Kidney glomerular epithelial cell (primary cell): ENCODE data around the gene NOL8.

Source experiments
- DNase-seq: peaks from one replicate; lab custom pipeline; 2025; lab: John Stamatoyannopoulos, UW

Gene NOL8

DNA sequence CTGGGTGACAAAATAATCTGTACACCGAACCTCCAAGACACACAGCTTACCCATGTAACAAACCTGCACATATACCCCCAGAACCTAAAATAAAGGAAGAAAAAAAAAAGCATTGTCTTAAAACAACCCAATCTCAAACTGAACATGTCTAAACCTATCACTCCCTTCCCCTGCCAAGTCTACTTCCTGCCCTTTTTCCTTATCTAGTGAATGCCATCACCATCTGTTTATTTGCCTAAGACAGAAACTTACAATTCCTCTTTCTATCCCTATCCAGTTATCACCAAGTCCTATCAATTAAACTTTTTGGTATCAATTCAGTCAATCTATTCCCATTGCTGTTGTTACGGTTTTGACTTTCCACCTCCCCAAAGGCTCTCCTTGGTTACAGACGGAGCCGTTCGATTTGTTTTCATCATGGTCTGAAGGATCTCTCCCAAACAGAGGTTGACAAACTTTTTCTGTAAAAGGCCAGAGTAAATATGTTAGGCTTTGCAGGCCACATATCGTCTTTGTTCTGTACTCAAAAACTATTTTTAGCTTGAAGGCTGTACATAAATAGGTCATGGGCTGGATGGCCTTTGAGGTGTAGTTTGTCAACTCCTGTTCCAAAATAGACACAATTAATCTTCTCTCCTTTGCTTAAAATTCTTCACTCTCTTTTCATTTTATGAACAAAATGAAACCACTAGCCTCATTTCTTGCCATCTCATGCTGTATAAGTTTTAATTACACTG, 12.1 kb downstream of the NOL8 start:
- DNase-seq, result no peak

DNA sequence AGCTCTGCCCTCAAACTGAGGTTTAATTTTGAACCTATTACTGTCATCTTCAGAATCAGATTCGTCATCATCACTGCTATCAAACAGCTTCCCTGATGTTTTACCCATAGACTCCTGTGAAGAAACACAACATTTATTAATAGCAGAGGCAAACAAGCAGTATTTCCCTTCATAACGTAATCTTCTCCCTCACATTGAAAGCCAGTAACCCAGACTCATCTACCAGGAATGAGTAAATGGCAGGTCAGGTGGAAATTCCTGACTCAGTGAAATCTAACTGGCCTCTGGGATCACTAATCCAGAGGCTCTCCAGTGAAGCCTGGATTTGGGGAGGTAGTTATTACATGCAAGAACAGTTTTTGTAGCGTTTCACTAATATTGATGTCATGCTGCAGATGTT, 14.6 kb downstream of the NOL8 start:
- DNase-seq, result no peak

DNA sequence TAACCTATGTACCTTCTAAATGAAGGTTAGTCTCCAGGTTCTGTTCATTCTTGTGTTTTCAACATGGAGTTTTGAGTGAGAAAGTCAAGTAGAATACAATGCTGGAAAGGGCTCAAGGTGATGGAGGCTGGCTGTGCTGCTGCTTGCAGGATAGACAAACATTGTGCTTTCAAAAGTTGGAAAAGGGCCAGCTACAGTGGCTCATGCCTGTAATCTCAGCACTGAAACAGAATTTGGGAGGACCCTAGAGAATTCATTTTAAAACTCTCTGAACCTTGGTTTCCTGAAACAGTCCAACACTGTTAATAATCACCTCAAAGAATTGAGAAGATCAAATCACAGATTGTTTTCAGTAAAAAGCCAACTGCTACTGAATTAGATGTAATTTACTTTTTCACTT, 16.3 kb downstream of the NOL8 start:
- DNase-seq, result no peak

DNA sequence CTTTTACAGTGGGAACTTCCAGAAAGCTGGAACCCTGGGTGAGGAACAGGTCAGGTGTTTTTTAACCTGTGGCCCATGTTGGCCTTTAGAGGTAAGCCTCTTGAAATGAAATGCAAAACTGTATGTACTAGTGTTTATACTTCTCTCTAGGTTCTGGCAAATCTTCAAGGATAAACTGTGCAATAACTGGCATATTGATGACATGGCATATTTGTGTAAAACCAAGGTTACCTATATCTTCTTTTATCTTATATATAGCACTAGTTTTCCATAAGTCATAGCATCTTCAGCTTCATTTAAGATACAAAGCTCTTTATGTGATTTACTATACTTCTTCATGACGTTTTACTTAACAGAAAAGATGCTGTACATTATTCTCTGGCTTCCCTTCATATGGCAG, 24.2 kb downstream of the NOL8 start:
- DNase-seq, result no peak

DNA sequence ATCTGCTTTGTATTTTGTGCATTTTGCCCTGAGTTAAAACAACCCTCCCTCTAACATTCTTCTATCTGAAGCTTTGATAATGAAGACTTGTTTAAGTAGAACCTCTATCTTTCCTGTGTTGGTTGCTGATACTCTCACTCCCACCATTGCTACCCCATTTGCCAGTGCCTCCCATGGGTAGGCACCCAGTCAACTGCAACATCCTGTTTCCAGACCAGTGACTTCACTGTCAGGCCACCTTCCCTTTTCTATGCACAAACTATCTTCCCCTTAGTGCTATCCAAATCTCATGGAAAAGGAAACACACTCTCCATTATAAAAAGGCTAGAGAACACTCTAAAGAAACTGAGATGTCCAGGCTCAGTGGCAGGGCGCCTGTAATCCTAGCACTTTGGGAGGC, 26.0 kb downstream of the NOL8 start:
- no peak for DNase-seq

DNA sequence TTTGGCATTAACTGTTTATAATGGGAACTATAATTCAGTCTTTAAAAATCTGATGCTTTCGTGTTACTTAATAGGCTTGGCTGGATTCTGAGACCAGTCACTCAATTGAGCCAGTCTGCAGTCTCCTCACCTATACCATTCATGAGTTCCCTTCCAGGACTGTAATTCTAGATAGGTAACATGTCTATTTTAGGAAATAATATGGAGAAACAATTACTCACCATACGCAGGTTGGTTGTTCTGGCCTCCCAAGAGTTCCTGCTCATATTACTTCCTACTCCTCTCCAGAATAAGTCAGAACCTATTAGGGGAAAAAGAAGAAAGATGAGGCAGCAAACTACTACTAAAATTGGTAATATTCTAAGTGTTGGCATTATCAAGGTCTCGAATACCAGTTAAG, 27.1 kb downstream of the NOL8 start:
- DNase-seq, result no peak

DNA sequence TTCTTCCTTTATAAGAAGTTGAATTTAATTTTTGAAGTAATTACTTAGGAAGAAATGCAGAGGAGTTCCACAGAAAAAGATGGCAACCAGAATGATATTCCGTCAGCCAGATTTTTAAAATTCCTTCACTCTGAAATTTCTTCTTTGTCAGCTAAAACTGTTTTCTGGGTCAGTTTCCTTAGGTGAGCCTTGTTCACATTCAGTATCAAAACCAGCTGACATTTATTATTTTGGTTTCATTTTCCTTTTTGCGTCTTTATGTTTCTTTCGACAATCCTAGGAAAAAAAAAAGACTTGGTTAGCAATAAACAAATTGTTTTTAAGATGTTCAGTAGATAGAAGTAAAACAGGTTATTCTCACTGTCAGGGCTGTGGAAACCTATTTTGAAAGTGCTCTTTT, 27.5 kb downstream of the NOL8 start:
- no peak for DNase-seq

DNA sequence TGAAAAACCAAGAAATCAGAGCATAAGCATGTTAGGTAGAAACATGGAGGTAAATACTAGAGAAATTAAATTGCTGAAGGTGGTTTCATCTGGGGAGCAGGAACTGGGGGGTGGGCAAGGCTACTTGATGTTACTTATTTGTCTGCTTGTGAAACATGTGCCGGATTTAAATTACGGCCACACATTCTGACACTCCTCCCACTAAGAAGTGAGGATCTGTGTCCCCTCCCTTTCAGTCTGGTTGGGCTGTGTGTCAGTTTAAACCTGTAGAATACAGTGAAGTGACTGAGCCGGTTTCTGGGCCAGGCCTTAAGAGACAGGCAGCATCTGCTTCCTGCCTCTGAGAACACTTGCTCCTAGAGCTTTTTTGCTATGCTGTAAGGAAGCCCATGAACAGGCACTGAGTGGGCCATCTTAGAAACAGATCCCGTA, 29.3 kb downstream of the NOL8 start:
- no peak for DNase-seq

DNA sequence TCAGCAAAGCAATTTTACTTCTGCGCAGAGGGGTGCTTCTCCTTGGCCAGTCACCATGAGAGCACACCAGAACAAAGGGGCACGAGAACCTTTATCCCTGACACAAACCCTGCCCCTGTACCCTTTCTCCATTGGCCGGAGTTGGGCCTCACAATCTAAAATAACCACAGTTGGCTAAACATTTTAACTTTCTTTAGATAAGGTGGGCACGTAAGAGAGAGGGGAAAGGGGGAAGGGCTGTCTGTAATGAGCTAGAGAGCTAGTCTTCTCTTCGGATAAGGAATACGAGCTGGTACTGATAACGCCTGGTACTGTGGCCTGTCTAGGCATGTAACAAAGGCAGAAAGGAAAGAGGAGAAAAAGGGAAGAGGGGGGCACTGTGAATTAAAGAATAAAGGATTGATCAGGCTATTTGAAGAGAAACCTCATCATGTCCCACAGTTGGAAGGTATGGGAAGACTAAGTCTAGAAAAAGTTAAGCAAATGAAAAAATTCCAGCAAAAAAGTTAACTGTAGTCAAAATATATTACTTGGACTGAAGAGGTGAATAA, 29.8 kb downstream of the NOL8 start:
- DNase-seq, result no peak

DNA sequence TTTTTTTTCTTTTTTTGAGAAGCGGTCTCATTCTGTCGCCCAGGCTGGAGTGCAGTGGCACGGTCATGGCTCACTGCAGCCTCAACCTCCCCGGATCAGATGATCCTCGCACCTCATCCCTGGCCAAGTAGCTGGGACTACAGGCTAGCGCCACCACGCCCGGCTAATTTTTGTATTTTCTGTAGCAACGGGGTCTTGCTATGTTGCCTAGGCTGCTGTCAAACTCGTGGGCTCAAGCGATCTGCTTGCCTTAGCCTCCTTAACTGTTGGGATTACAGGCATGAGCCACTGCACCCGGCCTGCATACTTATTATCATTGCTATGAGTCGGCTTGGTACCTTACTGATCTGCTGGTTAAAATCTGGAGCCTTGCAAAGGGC, 30.9 kb downstream of the NOL8 start:
- DNase-seq, result peak; percentile 19

DNA sequence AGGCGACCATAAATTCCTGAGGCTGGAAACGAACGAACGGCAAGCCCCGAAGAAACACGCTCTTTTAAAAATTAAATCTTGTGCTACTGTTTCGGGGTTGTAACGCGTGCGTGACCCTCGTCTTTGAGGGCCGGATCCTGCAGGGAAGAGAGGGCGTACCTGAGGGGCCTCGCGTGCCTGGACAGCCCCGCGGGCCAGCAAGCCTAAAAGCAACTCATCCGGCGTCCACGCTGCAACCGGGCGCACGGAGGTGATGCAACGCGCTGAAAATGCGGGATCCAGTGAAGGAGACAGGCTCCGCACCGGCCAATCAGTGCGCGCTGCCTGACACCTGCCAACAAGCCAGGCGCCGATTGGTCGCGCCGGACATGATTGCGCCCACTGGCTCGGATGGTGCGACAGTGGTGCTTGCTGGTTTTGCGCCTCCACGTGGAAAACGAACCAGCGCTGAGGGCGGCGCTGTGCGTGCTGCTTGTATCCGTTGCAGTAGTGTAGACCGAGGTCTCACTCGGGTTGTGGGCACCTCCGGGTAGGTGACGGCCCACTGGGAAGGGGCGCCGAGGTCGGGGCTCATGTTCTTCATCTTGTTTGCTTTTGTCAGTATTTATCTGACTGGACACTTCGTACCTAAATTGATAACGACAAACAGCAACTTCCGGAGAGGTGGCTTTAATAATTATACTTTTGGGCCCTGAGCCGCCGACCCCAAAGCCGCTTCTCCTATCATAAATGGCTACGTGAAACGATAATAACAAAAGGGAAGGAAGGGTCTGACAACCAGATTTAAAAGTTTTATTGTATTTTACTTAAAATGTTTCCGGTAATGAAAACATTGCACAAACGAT, 31.5 kb downstream of the NOL8 start, which contains the start of gene IARS1:
IARS1 (minus strand) TSS at position 246 of the 845 bp plus-strand sequence. CDS start 4,278 bp downstream, outside the sequence.
- peak; percentile 96 for DNase-seq

DNA sequence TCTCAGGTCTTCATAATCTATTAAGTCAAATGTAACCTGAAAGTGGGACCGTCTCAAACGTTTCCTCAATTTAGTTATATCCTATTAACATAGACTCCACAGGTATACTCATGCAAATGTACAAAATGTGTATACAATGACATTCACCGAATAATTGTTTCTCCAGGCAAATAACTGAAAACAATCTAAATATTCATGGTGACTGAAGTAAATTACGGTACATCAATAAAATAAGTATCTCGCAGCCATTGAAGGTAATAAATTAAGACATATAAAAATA, 32.1 kb downstream of the NOL8 start:
- no peak for DNase-seq

DNA sequence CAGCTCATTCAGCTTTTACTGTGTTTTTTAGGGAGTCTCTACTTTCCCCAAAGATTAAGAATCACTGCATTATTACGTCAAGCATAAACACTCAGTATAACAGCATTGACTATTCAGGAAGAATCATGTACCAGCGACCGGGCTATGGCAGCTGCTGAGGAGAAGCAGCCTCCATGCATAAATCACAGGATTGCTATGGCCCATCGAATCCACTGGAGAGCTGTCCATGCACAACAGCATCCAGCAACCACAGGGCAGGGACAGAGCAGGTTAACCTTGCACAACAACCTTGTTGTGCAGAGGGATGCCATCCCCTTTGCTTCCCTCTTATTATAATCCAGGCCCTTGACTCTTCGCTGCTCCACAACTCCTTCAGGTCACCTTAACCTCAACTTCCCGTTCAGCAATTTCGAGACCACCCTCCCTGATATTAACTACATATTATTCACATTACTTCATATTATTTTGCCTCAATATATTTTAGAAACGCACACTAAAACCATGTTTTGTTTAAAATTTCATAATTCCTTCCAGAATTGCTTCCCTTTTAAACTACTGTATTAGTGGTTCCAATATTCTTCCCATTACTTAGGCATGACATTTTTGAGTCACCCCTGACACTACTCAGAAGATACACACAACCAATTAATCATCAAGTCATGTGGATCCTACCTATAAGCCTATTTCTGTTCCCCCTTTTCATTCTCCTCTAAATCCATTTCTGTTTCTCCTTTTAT, 32.6 kb downstream of the NOL8 start:
- no peak for DNase-seq

DNA sequence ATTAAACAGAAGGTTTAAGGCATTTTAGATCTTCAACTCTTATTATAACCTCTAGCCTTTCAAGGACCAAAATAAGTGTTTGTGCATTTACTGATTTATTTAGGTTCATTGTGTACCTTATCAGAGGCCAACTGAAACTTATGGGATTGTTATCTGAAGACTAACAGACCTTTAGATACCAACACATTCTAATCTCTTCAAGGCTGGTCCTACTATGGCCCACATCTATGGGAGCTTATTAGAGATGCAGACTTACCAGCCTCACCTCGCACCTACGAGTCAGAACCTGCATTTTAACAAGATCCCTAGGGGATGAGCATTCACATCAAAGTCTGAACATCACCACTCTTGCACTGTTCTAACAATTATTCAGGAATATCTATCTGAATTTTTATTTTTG, 33.6 kb downstream of the NOL8 start:
- no peak for DNase-seq

DNA sequence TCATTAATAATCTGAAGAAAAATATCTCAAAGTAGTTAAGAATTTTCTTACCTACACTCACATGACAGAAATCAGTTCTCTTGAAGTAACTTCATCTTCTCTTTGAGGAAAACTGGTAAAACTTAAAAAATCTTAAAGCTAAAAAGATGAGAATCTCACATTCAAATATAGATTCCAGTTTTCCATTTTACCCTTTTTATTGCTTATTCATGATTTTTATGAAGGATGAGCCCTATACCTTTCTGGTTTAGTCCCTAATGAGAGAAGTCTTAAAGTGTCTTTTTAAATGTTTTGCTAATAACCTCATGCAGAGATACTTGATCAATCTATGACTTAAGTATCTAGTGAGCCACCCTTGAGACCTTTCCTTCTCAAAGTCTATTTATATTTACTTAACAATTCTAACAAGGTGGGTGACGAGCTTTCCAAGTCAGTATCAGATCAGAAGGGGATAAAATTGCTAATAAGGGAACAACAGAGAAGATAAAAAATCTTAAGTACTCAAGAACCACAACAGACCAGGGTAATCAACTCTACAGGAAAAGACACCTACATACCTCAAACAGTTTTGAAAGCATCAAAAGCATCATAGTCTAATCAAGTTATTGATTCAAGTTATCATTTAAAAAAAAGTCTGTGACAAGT, 34.2 kb downstream of the NOL8 start:
- no peak for DNase-seq

DNA sequence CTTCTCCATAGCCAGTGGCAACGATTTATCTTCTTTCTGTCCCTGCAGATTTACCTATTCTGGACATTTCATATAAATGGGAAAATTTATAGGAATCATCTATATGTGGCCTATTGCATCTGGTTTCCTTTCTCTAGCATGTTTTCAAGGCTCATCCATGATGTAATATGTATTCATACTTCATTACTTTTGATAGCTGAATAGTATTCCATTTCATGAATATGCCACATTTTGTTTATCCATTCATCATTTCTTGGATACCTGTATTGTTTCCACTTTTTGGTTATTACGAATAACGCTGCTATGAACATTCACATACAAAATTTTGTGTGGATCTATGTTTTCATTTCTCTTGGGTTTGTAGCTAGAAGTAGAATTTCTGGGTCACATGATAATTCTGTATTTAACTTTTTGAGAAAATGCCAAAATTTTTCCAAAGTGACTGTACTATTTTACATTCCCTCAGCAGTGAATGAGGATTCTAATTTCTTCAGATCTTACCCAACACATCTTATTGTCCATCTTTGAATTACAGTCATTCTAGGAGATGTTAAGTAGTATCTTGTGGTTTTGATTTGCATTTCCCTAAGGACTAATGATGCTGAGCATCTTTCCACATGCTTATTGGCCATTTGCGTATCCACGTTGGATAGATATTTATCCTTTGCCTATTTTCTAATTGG, 35.3 kb downstream of the NOL8 start:
- DNase-seq, result no peak

DNA sequence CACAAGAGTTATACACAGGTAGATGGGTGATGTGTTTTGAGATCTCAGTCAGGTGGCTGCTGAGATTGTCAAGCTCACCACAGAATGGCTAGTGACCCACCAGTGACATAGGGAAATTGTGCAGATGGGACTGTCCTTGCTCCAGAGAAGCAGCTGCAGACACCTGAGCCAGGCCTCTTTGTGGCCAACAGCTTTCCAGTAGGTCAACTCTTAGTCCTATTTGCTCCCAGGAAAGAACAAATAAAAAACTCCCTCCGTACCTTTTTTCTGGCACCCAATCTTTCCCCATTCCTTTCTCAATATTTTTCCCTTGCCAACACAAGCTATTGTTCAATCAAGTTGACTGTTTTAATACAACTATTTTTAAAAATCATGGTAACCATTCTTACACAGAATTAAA, 45.8 kb downstream of the NOL8 start:
- DNase-seq, result no peak

DNA sequence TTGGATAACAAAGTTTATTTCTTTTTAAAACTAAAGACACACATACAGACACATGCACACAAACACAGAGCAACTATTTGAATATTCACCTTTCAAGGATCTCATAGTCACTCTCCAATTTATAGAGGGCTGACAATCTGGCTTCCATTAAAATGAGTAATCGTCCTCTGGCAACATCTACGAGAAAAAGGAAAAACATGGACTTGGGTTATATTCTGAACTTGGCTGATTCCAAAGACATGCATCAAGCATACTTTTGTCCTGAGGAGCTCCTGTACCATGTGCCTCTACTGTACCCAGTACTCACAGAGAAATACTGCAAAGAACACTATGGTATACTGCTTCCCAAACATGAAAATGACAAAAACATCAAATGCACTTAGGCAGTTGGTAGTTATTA, 47.0 kb downstream of the NOL8 start:
- no peak for DNase-seq

DNA sequence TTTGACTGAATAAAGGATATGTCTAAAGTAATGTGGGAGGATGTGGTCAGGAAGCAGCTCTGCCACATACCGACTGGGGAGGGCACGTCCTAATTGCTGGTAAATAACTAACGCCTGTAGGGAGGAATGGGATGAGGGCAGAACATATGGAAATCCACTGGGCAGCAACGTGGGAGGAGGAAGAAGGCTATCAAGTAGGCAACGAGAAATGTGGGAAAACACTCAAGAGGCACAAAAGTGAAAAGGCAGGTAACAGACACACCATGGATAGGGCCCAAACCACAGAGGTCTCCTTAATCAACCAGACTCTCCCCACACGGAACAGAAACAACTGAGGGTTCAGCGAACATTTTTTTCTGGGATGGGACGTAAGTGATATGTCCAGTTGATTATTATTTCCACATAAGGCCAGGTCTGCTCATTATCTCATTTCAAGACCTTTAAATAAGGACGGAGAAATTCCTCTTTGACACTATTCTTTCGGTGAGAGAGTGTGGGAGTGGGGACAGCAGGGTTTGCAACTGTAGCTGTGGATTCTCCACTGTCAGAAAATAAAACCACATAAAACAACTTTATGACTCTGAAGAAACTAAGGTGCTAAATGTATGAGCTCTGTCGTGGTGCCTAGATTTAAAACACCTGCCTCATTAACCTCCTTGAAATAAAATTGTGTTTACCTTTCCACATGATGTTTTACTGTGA, 48.7 kb downstream of the NOL8 start:
- DNase-seq, result peak; percentile 45

DNA sequence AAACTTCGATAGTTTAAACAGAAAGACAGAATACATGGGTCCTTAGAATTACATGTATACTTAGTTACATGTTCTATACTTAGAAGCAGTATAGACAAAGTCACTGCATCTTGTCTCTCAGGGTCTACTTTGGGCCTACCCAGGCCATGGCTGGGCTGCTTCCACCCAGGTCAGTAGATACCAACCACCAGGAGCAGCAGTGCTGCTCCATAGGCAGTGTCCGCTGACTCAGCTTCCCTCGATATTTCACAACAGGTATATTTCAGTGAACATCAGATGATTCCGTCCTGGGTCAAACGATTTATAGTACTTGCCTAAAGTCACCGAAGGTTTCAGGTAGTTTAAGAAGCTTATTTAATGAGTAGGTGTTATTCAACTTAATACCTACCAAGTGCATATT, 49.6 kb downstream of the NOL8 start:
- DNase-seq, result no peak

DNA sequence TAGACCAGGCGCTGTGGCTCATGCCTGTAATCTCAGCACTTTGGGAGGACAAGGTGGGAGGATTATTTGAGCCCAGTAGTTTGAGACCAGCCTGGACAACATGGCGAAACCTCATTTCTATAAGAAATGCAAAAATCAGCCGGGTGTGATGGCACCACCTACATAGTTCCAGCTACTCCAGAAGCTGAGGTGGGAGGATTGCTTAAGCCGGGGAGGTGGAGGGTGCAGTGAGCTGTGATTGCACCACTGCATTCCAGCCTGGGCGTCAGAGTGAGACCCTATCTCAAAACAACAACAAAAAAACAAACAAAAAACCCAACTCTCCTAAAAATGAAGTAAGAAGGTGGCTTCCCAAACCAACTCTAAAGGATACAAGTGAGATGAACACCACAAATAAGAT, 54.6 kb downstream of the NOL8 start:
- peak; percentile 3 for DNase-seq
